Glutamatergic neuron (in vitro differentiated cells): ENCODE measurements around the gene IGFALS. TPM values are rescaled to one million over a fixed set of nuclear protein-coding genes. Genes with fewer than 3 reads are reported as not detected.

ENCODE experiments used
- DNase-seq: peaks from one replicate; pipeline ENCODE4 v3.0.0; 2022
- H3K27ac Mint-ChIP-seq: one replicate; pipeline ENCODE4 v1.8.0; 2020; ENCODE audit warnings: mild to moderate bottlenecking, mixed read lengths, inconsistent platforms; ENCODE audit not compliant: unreplicated experiment
- H3K27me3 Mint-ChIP-seq: one replicate; pipeline ENCODE4 v1.8.0; 2020; ENCODE audit warnings: mild to moderate bottlenecking, moderate library complexity, mixed read lengths, inconsistent platforms; ENCODE audit not compliant: unreplicated experiment
- H3K36me3 Mint-ChIP-seq: one replicate; pipeline ENCODE4 v1.8.0; 2020; ENCODE audit warnings: mild to moderate bottlenecking, mixed read lengths, inconsistent platforms; ENCODE audit not compliant: unreplicated experiment
- H3K4me1 Mint-ChIP-seq: one replicate; pipeline ENCODE4 v1.8.0; 2020; ENCODE audit warnings: mild to moderate bottlenecking, low read depth, mixed read lengths, inconsistent platforms; ENCODE audit not compliant: unreplicated experiment
- H3K4me3 Mint-ChIP-seq: one replicate; pipeline ENCODE4 v1.8.0; 2020; ENCODE audit warnings: mild to moderate bottlenecking, mixed read lengths, inconsistent platforms; ENCODE audit not compliant: unreplicated experiment
- H3K9me3 Mint-ChIP-seq: one replicate; pipeline ENCODE4 v1.8.0; 2020; ENCODE audit warnings: mild to moderate bottlenecking, moderate library complexity, mixed read lengths, inconsistent platforms; ENCODE audit not compliant: unreplicated experiment
- total RNA-seq: library from RNA; stranded (reverse); fragmentation: NEBNext Ultra II Directional; extraction: Animal tissue kit (Norgen Biotek cat#: 25700); gene quantifications from one replicate; pipeline ENCODE4 v1.2.1, GENCODE V29; 2021; ENCODE audit not compliant: unreplicated experiment
- TF ChIP-seq, protein P1 (sequence below): fragments of 200-600 bp; sonication (generic); IDR thresholded peaks from one replicate; pipeline ENCODE4 v1.5.0; 2021; ENCODE audit not compliant: partially characterized antibody, unreplicated experiment

The IGFALS gene
- total RNA-seq, 1 donor from 2014 or later: 0.39 TPM

DNA sequence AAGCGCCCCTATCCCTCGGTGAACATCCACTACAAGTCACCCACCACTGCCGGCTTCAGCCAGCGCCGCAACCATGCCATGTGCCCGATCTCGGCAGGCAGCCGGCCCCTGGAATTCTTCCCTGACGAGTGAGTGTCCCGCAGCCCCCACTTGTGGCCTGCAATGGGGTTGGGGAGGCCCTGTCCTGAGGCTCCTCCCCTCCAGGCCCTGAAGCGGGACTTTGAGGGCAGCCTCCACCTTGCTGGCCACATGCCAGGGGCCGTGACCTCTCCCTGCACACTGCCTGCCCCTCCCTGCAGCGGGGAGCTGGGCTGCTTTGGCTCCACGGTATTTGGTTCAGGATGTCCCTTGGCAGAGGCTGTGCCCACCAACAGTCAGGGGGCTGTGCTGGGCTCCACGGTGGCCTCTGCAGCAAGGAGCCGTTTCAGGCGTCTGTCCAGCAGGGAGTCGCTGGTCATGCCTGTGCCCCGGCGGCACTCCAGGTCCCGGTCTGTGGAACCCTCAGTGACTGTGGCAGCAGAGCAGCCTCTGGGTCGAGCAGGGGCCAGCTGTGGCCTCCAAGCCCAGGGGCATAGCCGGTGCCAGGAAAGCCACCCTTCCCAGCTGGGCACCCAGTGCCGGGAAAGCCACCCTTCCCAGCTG is 30.5 kb downstream of the IGFALS start:
- no peak for DNase-seq

DNA sequence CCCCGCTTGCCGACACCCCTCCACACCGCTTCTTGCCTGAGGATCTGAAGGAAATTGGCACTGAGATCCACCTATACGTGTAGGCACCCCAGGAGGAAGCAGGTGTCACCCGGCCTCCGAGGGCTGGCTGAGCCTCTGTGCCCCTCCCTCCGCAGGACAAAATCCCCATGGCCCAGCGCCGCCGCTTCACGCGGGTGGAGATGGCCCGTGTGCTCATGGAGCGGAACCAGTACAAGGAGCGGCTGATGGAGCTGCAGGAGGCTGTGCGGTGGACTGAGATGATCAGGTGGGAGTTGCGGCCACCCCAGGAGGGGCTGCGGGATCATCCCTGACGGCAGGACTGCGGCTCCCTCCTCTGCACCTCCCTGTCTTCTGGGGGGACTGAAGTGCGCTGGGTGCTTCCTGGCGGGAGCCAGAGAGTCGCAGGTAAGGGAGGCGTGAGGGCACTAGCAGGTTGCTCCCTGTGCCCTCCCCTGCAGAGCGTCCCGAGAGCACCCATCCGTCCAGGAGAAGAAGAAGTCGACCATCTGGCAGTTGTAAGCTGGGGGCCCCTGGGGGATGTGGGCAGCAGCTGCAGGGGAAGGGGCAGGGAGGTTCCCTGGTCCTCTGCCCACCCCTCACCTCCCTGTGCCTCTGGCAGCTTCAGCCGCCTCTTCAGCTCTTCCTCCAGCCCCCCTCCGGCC is 31.2 kb downstream of the IGFALS start:
- Mint-ChIP-seq H3K36me3 (no peaks in the 10 kb centered on the region), H3K4me3 (no peak overlapping the region), H3K27ac (peak overlapping the region; percentile 33), H3K4me1 (peaks cover 6% of the 10 kb centered on the region), H3K9me3 (peaks cover 3% of the 10 kb centered on the region), H3K27me3 (peaks cover 6% of the 10 kb centered on the region)
- DNase-seq: no peak
- TF ChIP-seq, protein P1, sequence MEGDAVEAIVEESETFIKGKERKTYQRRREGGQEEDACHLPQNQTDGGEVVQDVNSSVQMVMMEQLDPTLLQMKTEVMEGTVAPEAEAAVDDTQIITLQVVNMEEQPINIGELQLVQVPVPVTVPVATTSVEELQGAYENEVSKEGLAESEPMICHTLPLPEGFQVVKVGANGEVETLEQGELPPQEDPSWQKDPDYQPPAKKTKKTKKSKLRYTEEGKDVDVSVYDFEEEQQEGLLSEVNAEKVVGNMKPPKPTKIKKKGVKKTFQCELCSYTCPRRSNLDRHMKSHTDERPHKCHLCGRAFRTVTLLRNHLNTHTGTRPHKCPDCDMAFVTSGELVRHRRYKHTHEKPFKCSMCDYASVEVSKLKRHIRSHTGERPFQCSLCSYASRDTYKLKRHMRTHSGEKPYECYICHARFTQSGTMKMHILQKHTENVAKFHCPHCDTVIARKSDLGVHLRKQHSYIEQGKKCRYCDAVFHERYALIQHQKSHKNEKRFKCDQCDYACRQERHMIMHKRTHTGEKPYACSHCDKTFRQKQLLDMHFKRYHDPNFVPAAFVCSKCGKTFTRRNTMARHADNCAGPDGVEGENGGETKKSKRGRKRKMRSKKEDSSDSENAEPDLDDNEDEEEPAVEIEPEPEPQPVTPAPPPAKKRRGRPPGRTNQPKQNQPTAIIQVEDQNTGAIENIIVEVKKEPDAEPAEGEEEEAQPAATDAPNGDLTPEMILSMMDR: no peak

More for the DNA sequence above, 30.5 kb downstream of the IGFALS start:
- H3K27ac Mint-ChIP-seq: no peak overlapping the region
- TF ChIP-seq, protein P1: no peak
- H3K36me3 Mint-ChIP-seq: no peaks in the 10 kb centered on the region
- peaks cover 6% of the 10 kb centered on the region for H3K27me3 Mint-ChIP-seq
- peaks cover 6% of the 10 kb centered on the region for H3K4me1 Mint-ChIP-seq
- no peak overlapping the region for H3K4me3 Mint-ChIP-seq
- H3K9me3 Mint-ChIP-seq: peaks cover 3% of the 10 kb centered on the region

DNA sequence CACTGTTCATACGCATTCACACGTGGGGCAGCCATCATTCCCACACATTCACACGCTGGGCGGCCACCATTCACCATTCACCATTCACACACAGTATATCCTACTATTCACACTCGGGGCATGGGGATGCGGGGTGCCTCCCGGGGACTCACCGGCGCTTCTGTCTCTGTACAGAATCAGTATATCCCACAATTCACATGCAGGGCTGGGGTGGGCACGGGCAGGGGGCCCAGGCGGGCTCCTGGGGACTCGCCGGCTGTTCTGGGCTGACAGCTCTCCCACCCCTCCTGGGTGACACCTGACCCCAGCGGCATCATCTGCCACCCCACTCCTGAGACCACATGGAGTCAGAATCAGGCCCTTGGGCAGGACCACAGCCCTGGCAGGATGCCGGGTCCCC is 31.8 kb downstream of the IGFALS start:
- Mint-ChIP-seq H3K27ac (peak overlapping the region; percentile 33), H3K4me1 (peaks cover 6% of the 10 kb centered on the region), H3K27me3 (peaks cover 5% of the 10 kb centered on the region), H3K36me3 (no peaks in the 10 kb centered on the region), H3K4me3 (no peak overlapping the region), H3K9me3 (peaks cover 5% of the 10 kb centered on the region)
- TF ChIP-seq, protein P1: no peak
- no peak for DNase-seq

DNA sequence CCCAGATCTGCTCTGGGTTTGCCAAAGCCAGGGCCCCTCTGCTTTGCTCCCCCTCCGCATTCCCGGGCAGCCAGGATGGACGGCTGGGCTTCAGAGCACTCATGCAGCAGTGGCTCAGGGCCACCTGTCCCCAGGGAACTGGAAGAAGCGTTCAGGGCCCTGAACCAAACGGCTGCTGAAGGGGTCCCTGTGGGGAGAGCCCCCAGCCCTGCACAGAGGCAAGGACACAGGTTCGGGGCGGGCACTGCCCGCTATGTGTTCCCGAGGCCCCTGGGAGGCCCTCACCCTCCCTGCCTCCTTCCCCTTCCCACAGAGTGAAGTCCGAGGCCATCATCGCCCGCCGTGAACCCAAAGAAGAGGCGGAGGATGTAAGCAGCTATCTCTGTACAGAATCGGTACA is 32.6 kb downstream of the IGFALS start:
- H3K9me3 Mint-ChIP-seq: peaks cover 5% of the 10 kb centered on the region
- H3K4me3 Mint-ChIP-seq: no peak overlapping the region
- peaks cover 6% of the 10 kb centered on the region for H3K4me1 Mint-ChIP-seq
- no peaks in the 10 kb centered on the region for H3K36me3 Mint-ChIP-seq
- H3K27me3 Mint-ChIP-seq: peaks cover 9% of the 10 kb centered on the region
- DNase-seq: no peak
- peak overlapping the region; percentile 69 for H3K27ac Mint-ChIP-seq
- TF ChIP-seq, protein P1: no peak

DNA sequence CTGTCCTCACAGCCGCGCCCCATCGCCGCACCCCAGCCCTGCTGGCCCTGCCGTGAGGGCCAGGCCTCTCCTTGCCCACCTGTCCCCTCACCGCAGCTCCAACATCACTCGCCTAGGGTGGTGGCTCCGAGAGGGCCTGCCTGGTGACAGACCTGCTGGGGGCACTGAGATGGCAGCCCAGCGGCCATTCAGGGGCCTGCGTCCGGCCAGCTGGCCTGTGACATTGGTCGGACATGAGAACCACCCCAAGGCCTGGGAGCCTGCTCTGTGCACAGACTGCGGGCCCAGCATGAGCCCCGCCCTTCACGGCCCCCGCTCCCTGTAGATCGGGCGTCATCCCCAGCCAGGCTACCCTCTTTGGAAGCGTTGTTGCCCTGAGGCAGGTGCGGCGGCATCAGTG is 34.0 kb downstream of the IGFALS start:
- Mint-ChIP-seq H3K4me1 (peaks cover 6% of the 10 kb centered on the region), H3K36me3 (no peaks in the 10 kb centered on the region), H3K9me3 (peaks cover 10% of the 10 kb centered on the region), H3K27ac (no peak overlapping the region), H3K4me3 (no peak overlapping the region), H3K27me3 (peaks cover 10% of the 10 kb centered on the region)
- peak; percentile 11 for DNase-seq
- TF ChIP-seq, protein P1: no peak
